Right atrium auricular region (tissue), 2 donors: ENCODE data around the gene ACSL4. TPM values are rescaled to one million over a fixed set of nuclear protein-coding genes. Genes with fewer than 3 reads are reported as not detected.

Experiments used
- DNase-seq: peaks from one replicate; pipeline ENCODE4 v3.0.0-alpha.2; 2019; ENCODE audit warnings: low spot score
- H3K27ac ChIP-seq, 2 donors: fragments of 200-600 bp; sonication (generic); 1 replicate in 1 of 2; 2 replicates in 1 of 2; pipeline ENCODE4 v1.5.1; 2016 to 2019
- H3K27me3 ChIP-seq, 2 donors: fragments of 200-600 bp; sonication (generic); one replicate each; pipeline versions ENCODE4 v1.5.1 to v1.6.0; 2017 to 2019
- H3K36me3 ChIP-seq: fragments of 200-600 bp; sonication (generic); one replicate; pipeline ENCODE4 v1.5.1; 2016
- H3K4me1 ChIP-seq, 2 donors: fragments of 200-600 bp; sonication (generic); one replicate each; pipeline versions ENCODE4 v1.5.1 to v1.6.0; 2017 to 2019
- H3K4me3 ChIP-seq, 2 donors: fragments of 200-600 bp; sonication (generic); 1 replicate in 1 of 2; 2 replicates in 1 of 2; pipeline ENCODE4 v1.5.1; 2017 to 2019; ENCODE audit warnings: mild to moderate bottlenecking in 1 of 2, moderate library complexity in 1 of 2
- H3K9me3 ChIP-seq, 2 donors: fragments of 200-600 bp; sonication (generic); one replicate each; pipeline ENCODE4 v1.5.1; 2019
- CTCF ChIP-seq, 2 donors: fragments of 200-600 bp; sonication (generic); IDR thresholded peaks; one replicate each; pipeline ENCODE4 v1.5.1; 2019; ENCODE audit warnings: antibody characterized with exemption in 2 of 2
- total RNA-seq, 2 donors: library from RNA; depleted of rRNA; stranded (reverse); fragments of >200 nt; gene quantifications; one replicate each; pipeline ENCODE4 v1.1.0, GENCODE V29; 2016

Gene ACSL4
- total RNA-seq, 2 donors from 2014 or later = 40.5 to 45.5 TPM

- H3K27ac ChIP-seq = no peak overlapping the region
- no peak overlapping the region for H3K4me3 ChIP-seq
- DNase-seq = no peak
- no peaks in the 10 kb centered on the region for H3K27me3 ChIP-seq
- TF ChIP-seq CTCF (IDR thresholded peaks at IDR 0.05) = no peak
- no peaks in the 10 kb centered on the region for H3K4me1 ChIP-seq
- H3K36me3 ChIP-seq = no peaks in the 10 kb centered on the region
- no peaks in the 10 kb centered on the region for H3K9me3 ChIP-seq
Observed at GRCh38 chrX:109720947-109721346, 12.1 kb downstream of the ACSL4 start.

GRCh38 chrX:109719264-109719663 is 13.8 kb downstream of the ACSL4 start:
- no peak overlapping the region for H3K27ac ChIP-seq
- no peaks in the 10 kb centered on the region for H3K4me1 ChIP-seq
- H3K27me3 ChIP-seq = no peaks in the 10 kb centered on the region
- DNase-seq = no peak
- no peaks in the 10 kb centered on the region for H3K36me3 ChIP-seq
- no peak for TF ChIP-seq CTCF (IDR thresholded peaks at IDR 0.05)
- no peaks in the 10 kb centered on the region for H3K9me3 ChIP-seq
- H3K4me3 ChIP-seq = no peak overlapping the region

- no peaks in the 10 kb centered on the region for H3K4me1 ChIP-seq
- DNase-seq = no peak
- H3K27ac ChIP-seq = no peak overlapping the region
Observed at GRCh38 chrX:109716431-109717028, 16.5 kb downstream of the ACSL4 start.

GRCh38 chrX:109714340-109714958 is 18.6 kb downstream of the ACSL4 start:
- TF ChIP-seq CTCF (IDR thresholded peaks at IDR 0.05) = no peak

More at GRCh38 chrX:109716431-109717028, 16.5 kb downstream of the ACSL4 start:
- Histone ChIP-seq H3K27me3 (peaks cover 0 to 3% of the 10 kb centered on the region in 2 donors), H3K4me3 (no peak overlapping the region), H3K36me3 (no peaks in the 10 kb centered on the region), H3K9me3 (no peaks in the 10 kb centered on the region)
- no peak for TF ChIP-seq CTCF (IDR thresholded peaks at IDR 0.05)

DNA sequence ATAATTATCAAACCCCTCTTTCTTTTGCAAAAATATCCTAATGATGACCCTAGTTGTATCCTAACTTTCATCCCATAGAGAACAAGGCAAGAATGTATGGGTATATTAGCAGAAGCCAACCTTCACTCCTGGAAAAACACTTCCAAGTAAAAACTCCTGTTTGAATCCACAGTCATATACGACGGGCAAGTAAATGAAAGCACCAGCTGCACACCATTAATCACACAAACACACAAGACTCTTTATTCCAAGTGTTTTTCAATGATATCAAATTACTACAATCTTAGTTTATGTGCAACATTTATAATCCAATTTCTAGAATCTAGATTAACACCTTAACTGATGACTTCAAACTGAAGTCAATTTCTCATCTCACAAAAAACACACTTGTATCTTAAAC is 22.9 kb downstream of the ACSL4 start:
- no peak overlapping the region for H3K4me3 ChIP-seq
- no peak overlapping the region for H3K27ac ChIP-seq
- DNase-seq = no peak
- H3K27me3 ChIP-seq = peaks cover 0 to 3% of the 10 kb centered on the region in 2 donors
- no peaks in the 10 kb centered on the region for H3K9me3 ChIP-seq
- TF ChIP-seq CTCF (IDR thresholded peaks at IDR 0.05) = no peak
- no peaks in the 10 kb centered on the region for H3K4me1 ChIP-seq
- no peaks in the 10 kb centered on the region for H3K36me3 ChIP-seq

More at GRCh38 chrX:109714340-109714958, 18.6 kb downstream of the ACSL4 start:
- DNase-seq = no peak
- no peaks in the 10 kb centered on the region for H3K9me3 ChIP-seq
- no peaks in the 10 kb centered on the region for H3K36me3 ChIP-seq
- no peaks in the 10 kb centered on the region for H3K4me1 ChIP-seq
- H3K27ac ChIP-seq = no peak overlapping the region
- no peak overlapping the region for H3K4me3 ChIP-seq
- peaks cover 0 to 3% of the 10 kb centered on the region in 2 donors for H3K27me3 ChIP-seq
